Rectal smooth muscle tissue (tissue), 1 donor: ENCODE results near the gene FAM13A.

ENCODE experiments used
- H3K27ac ChIP-seq: one replicate; pipeline ENCODE4 v1.7.0; 2013; ENCODE audit warnings: low read depth, low read length, inconsistent platforms
- H3K27me3 ChIP-seq: one replicate; pipeline ENCODE4 v1.7.0; 2013; ENCODE audit warnings: low read length; ENCODE audit not compliant: control insufficient read depth, insufficient read depth
- H3K36me3 ChIP-seq: one replicate; pipeline ENCODE4 v1.7.0; 2013; ENCODE audit warnings: low read length; ENCODE audit not compliant: control insufficient read depth, insufficient read depth
- H3K4me1 ChIP-seq: one replicate; pipeline ENCODE4 v1.7.0; 2013; ENCODE audit warnings: low read length; ENCODE audit not compliant: control insufficient read depth, insufficient read depth
- H3K4me3 ChIP-seq: one replicate; pipeline ENCODE4 v1.7.0; 2013; ENCODE audit warnings: low read length
- H3K9ac ChIP-seq: one replicate; pipeline ENCODE4 v1.7.0; 2013; ENCODE audit warnings: low read length

The FAM13A gene

DNA sequence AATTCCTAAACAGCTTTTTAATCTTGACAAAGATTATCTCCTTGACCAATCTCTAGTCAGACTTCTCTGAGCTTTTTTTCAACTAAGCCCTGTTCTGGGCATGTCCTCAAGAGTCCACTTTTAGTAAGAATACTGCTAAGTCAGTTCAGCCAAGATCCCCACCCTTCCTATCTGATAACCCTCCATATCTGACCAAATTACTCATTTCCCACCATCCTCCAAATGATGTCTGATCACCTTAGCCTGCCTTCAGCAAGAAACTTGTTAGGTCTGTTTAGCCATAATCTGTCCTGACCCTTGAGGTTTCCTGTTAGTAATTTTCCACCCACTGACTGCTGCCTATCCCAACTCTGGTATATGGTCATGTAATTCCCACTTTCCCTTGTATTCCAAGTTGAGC is 65.2 kb downstream of the FAM13A start:
- no peak overlapping the region for H3K4me3 ChIP-seq
- no peaks in the 10 kb centered on the region for H3K27me3 ChIP-seq
- no peaks in the 10 kb centered on the region for H3K36me3 ChIP-seq
- H3K4me1 ChIP-seq = no peaks in the 10 kb centered on the region
- H3K27ac ChIP-seq = no peak overlapping the region
- H3K9ac ChIP-seq = no peak overlapping the region

DNA sequence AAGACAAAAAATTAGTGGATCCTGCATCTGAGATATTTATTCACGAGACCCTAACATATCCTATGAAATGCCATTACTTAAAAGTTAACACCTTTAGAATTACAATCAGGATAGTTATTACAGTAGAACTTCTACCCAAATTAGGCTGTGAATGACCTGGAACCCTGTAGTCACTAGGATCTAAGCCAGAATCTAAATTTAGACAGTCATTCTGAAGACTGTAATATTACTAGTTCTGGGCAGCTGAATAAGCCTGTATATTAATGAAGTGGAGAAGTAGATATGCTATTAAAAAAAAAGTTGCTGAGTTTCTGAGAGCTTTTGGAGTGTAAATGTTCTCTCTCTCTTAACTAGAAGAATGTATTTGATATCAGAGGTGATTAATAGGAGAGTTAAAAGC is 67.0 kb downstream of the FAM13A start:
- H3K9ac ChIP-seq = no peak overlapping the region
- no peaks in the 10 kb centered on the region for H3K36me3 ChIP-seq
- no peaks in the 10 kb centered on the region for H3K27me3 ChIP-seq
- H3K27ac ChIP-seq = no peak overlapping the region
- H3K4me3 ChIP-seq = no peak overlapping the region
- no peaks in the 10 kb centered on the region for H3K4me1 ChIP-seq

DNA sequence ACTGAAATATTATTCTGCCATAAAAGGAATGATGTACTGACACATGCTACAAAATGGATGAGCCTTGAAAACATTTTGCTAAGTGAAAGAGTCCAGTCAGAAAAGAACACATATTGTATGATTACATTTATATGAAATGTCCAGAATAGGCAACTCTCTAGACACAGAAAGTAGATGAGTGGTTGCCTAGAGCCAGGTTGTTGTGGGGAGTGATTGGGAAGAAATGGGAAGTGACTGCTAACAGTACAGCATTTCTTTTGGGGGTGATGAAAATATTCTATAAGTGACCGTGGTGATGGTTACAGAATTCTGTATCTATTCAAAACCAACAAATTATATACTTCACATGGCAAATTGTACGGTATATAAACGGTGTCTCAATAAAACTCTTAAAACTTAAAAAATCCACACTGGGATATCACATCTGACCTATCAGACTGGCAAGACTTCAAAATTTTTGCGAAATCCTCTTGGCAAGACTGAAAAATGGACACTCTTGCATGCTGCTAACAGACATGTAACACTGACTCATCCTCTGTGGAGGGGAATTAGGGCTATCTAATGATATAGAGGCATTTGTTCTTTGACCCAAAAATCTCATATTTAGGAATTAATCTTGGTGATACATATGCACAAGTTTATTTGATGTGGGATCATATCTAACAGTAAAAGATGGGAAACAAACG is 71.8 kb downstream of the FAM13A start:
- Histone ChIP-seq H3K9ac (no peak overlapping the region), H3K27ac (no peak overlapping the region), H3K36me3 (no peaks in the 10 kb centered on the region), H3K4me3 (no peak overlapping the region), H3K4me1 (no peaks in the 10 kb centered on the region), H3K27me3 (no peaks in the 10 kb centered on the region)

DNA sequence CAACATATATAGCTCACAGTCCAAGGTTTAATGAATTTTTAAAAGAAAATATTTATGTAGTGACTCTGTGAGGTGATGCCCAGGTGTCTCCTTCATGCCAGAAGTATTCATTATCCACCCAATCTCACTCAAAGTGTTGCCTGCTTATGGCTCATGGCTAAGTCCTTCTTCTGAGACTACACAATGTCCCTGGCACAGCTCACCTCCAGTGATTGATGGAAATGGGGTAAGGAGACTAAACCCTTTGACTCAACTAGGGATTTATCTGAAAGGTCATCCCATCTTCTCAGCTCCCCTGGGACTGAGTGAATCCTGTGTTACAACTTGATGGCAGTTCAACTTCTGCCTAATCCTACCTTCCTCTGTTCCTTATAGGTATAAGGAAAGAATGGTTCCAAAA is 74.2 kb downstream of the FAM13A start:
- H3K27me3 ChIP-seq = no peaks in the 10 kb centered on the region
- no peaks in the 10 kb centered on the region for H3K4me1 ChIP-seq
- no peak overlapping the region for H3K27ac ChIP-seq
- no peak overlapping the region for H3K9ac ChIP-seq
- H3K36me3 ChIP-seq = no peaks in the 10 kb centered on the region
- H3K4me3 ChIP-seq = no peak overlapping the region

DNA sequence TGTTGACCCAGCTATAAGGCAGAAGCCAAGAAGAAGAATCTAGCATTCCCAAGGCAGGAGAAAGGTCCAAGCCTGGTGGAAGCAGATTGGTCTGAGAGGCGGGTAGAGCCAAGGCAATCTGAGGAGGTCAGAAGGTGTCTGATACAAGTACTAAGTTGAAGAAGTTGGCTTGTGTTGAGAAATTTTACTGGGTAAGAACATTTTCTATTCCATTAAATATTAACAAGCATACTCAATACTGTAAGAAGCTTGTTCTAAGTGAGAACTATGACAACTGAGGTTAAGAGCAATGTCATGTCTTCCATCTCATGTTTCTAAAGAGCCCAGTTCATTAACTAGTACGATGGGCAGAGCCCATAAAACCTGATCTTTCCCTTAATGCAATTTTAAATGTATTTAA is 75.0 kb downstream of the FAM13A start:
- H3K27ac ChIP-seq = no peak overlapping the region
- no peaks in the 10 kb centered on the region for H3K36me3 ChIP-seq
- H3K4me3 ChIP-seq = no peak overlapping the region
- no peak overlapping the region for H3K9ac ChIP-seq
- H3K4me1 ChIP-seq = no peaks in the 10 kb centered on the region
- no peaks in the 10 kb centered on the region for H3K27me3 ChIP-seq

DNA sequence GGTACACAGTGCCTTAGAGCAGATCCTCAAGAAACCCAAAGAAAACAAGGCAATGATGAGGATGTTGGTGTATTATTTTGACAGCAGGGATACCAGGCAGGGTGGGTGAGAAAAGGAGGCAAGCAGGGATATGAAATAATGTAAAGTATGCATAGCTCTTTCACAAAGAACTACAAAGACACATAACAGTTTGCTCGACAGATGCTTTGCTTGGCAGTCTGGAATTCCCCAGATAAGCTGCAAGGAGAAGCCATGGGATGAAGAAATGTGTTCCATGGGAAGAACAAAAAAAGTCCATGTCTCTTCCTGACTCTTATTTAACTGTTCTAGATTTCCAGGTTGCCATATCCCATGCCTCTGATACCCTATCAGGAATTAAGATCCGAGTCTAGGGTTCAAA is 75.4 kb downstream of the FAM13A start:
- Histone ChIP-seq H3K27me3 (no peaks in the 10 kb centered on the region), H3K4me1 (no peaks in the 10 kb centered on the region), H3K36me3 (no peaks in the 10 kb centered on the region), H3K9ac (no peak overlapping the region), H3K27ac (no peak overlapping the region), H3K4me3 (no peak overlapping the region)

DNA sequence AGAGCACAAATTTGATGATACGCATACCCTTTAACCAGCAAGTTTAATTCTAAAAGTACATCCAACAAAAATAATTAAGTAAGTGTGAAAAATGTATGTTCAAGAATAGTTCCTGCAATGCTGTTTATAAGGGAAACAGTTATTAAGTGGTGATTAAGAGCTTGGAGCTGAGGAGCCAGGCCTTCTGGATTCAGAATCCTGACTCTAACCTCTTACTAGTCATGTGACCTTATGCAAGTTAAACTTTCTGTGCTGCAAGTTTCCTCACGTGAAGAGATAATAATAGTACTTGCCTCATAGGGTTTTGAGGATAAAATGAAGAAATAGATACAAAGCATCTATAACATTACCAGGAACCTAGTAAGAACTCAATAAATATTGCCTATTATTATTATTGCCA is 77.7 kb downstream of the FAM13A start:
- H3K27ac ChIP-seq = no peak overlapping the region
- no peak overlapping the region for H3K9ac ChIP-seq
- H3K27me3 ChIP-seq = no peaks in the 10 kb centered on the region
- no peaks in the 10 kb centered on the region for H3K36me3 ChIP-seq
- H3K4me3 ChIP-seq = no peak overlapping the region
- no peaks in the 10 kb centered on the region for H3K4me1 ChIP-seq

DNA sequence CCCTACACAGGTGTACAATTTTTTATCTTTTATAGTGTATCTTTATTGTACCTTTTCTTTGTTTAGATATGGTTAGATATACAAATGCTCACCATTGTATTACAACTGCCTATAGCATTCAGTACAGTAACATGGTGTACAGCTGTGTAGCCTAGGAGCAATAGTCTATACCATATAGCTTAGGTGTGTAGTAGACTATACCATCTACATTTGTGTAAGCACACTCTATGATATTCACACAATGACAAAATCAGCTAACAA is 80.3 kb downstream of the FAM13A start:
- Histone ChIP-seq H3K27me3 (no peaks in the 10 kb centered on the region), H3K27ac (no peak overlapping the region), H3K4me1 (no peaks in the 10 kb centered on the region), H3K36me3 (no peaks in the 10 kb centered on the region), H3K9ac (no peak overlapping the region), H3K4me3 (no peak overlapping the region)

DNA sequence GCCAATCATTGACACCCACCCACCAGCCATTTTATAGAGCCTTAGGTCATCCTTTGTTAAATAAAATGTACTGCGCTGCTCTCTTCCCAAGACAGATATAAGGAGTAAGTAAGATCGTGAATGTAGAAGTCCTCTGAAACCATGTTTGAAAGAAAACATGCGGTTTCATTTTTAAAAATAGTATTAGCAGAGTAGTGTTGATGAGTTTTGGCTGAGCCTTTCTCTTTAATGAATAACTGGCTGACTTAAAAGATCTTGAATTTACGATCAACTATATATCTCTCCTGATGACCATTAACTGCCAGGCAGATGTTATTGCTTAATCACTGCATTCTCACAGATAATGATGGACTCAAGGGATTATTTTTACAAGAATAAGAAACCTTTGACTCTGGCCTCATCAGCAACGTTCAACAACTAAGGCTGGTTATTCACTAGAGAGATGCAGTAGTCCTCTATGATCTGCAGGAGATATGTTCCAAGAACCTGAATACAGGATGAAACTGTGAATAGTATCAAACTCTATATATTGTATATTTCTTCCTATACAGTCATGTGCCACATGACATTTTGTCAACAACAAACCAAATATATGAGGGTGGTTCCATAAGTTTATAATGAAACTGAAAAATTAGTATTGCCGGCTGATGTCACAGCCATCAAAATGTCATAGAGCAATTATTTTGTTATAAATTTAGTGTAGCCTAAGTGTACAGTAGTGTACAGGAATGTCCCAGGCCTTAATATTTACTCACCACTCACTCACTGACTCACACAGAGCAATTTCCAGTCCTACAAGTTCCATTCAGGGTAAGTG is 80.8 kb downstream of the FAM13A start:
- no peaks in the 10 kb centered on the region for H3K36me3 ChIP-seq
- H3K4me3 ChIP-seq = no peak overlapping the region
- H3K9ac ChIP-seq = no peak overlapping the region
- H3K27ac ChIP-seq = no peak overlapping the region
- H3K27me3 ChIP-seq = no peaks in the 10 kb centered on the region
- no peaks in the 10 kb centered on the region for H3K4me1 ChIP-seq

DNA sequence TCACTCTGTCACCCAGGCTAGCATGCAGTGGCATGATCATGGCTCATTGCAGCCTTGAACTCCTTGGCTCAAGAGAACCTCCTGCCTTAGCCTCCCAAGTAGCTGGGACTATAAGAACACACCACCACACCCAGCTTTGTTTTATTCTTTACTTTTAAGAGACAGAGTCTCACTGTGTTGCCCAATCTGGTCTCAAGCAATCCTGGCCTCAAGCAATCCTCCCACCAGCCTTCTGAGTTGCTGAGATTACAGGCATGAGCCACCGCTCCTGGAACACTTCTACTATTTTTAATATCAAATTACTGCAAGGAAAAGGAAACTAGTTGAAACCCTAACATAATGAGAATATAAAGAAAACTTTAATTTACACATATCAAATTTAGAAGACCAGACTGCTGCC is 85.4 kb downstream of the FAM13A start:
- Histone ChIP-seq H3K9ac (no peak overlapping the region), H3K4me3 (no peak overlapping the region), H3K36me3 (no peaks in the 10 kb centered on the region), H3K27ac (no peak overlapping the region), H3K4me1 (no peaks in the 10 kb centered on the region), H3K27me3 (no peaks in the 10 kb centered on the region)

DNA sequence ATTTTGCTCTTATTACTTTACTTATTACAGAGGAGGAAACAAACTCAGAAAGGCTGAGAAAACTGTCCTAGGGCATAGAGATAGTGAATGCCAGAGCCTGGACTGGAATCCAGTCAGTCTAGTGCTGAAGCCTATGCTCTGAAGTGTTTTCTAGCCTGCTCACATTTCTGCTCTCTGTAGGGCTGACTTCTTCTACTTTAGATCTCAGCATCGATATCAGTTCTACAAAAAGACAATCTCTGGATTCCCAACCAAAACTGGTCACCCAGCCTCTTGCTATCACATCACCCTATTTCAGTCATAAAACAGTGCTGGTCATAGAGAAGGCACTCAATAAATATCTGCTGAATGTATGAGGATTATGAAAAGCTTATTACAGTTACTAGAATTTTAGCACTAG is 87.2 kb downstream of the FAM13A start:
- Histone ChIP-seq H3K27me3 (no peaks in the 10 kb centered on the region), H3K36me3 (no peaks in the 10 kb centered on the region), H3K4me1 (no peaks in the 10 kb centered on the region), H3K4me3 (no peak overlapping the region), H3K9ac (no peak overlapping the region), H3K27ac (no peak overlapping the region)

DNA sequence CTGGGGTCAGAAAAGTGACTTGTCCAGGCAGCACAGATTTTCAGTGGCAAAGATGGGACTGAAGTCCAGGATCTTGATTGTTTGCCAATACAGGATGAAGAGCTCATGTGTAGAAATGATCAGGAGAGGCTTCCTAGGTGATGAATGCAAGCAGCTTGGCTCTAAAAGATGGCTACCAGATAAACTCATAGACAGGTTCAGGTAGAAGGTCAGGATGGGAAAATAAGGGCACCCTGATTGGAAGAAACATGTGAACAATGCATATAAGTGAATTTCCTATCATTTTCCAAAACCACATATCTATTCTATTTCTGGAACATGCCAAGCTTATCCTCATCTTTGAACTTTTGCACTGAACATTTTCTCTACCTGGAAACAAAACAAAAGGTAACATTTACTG is 87.7 kb downstream of the FAM13A start:
- no peak overlapping the region for H3K4me3 ChIP-seq
- H3K4me1 ChIP-seq = no peaks in the 10 kb centered on the region
- no peak overlapping the region for H3K9ac ChIP-seq
- no peaks in the 10 kb centered on the region for H3K36me3 ChIP-seq
- H3K27me3 ChIP-seq = no peaks in the 10 kb centered on the region
- H3K27ac ChIP-seq = no peak overlapping the region

DNA sequence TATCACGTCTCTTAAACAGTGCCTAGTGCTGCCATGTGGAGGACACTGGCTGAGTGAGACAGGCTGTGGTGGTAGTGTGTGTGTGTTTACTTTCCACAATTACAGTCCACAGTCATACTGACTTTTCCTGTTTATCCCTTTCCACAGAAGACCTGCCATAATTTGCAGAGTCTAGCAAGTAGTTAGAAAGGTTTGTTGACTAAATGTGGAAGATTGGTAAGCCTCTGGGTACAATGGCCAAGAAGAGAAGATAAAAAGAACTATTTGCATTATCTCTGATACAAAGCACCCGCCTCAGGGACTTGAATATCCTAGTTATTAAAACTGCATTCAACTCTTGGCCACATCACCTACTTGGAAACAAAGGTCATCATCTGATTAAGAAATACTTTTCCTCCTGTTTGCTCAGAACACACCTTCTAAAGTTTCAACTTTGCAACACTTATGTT is 89.1 kb downstream of the FAM13A start:
- Histone ChIP-seq H3K27ac (no peak overlapping the region), H3K4me3 (no peak overlapping the region), H3K9ac (no peak overlapping the region), H3K4me1 (no peaks in the 10 kb centered on the region), H3K27me3 (no peaks in the 10 kb centered on the region), H3K36me3 (no peaks in the 10 kb centered on the region)
